GM21367 (cell line): Measurements from ENCODE around the gene CLPSL2.
A peak's percentile ranks its signal among the peaks of the same experiment; 100 is the strongest.
"Not testable (repeated sequence)": the region's sequence is repeated elsewhere in the genome, so short reads cannot be mapped to it uniquely, and the experiment has no call there.

Experiments
- ATAC-seq: cut with Tn5 transposase; IDR thresholded peaks from one replicate; pipeline ENCODE4 v1.9.1; 2021; ENCODE audit not compliant: unreplicated experiment

The CLPSL2 gene, protein sequence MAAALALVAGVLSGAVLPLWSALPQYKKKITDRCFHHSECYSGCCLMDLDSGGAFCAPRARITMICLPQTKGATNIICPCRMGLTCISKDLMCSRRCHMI

GRCh38 chr6:35776364-35777215, at the start of gene CLPSL2:
CLPSL2 (plus strand) TSS chr6:35776598; CDS start chr6:35776619, 21 bp downstream.
- no peak for ATAC-seq

DNA sequence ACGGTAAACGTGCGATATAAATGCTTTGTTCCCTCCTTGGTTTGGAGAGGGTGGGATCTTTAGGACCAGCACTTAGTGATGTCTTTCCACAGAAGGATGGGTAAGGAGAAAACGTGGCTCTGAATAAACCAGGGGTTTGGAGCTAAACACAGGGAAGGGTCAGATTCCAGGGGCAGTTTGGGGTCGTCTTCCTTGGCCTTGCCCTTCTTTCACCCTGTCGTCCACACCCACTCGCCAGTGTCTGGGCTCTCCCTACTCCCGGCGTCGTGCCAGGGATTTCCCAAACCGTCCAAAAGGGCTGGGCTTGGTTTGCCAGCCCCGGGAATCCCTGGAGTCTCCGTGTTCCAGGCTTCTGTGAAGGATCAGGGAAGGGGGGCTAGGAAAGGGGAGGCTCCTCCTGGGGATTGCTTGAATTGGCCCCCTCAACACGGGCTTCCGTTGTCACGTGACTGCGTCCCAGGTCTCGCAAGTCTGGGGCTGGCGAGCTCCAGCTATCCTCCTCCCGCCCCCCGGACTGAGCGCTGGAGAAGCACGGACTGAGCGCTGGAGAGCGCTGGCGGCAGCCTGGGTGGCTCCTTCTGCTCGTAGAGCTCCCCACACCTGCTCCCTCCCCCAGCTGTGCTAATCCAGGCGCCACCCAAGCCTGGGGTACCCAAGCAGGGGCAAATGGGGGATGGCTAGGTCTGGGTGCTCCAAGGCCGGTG, 49.0 kb upstream of the CLPSL2 start:
- no peak for ATAC-seq

DNA sequence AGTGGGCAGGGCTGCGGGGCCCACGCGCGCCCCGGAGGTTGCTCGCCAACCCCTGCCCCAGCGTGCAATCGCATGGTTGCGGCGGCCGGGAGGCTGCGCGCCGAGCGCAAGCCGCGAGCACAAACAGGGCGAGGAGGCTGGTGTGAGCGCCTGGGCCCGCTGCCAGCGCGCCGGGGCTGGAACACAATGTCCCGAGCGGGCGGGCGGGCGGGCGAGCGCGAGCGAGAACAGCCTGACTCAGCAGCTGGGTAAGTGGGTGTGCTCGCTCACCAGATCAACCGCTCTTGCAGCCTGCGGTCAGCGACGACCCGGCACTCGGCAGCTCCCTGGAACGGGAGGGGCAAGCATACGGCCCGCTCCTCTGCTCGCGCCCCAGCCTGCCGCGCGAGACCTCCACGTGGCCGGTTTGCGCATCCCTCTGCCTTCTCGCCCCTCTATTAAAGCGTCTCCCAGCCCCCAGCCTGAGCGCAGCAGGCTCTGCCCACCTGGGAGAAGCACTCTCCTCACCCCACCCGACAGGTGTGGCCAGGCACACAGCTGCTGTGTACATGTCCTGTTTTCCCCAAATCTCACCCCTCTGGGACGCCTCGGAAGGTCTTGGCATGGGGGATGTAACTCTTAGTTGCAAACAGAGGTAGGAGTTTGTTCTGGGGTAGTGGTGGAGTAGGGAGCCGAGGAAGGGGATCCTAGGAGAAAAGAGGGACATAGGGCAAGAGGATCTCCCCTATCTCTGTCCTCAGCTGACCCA, 48.3 kb upstream of the CLPSL2 start:
- ATAC-seq = peak; percentile 40

- ATAC-seq = no peak
Measured at GRCh38 chr6:35728683-35729678, 47.4 kb upstream of the CLPSL2 start.

DNA sequence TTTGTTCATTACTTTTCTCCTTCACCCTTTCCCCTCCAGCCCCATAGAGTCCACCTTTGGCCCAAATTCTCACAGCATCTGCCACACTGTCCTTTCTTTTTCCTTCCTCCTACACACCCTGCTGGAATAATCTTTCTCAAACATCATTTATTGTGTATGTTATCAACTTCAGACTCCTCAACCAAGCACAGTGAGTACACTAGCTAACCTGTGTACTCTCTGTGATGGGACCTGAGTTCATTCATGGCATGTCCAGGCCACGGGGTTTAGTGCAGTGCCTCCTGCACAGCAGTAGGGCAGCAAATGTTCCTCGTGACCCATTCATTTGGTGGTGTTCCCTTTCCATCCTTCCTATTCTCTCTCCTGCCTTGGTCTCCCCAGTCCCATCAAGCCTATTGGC, 46.7 kb upstream of the CLPSL2 start:
- ATAC-seq = no peak

- ATAC-seq = no peak
Measured at GRCh38 chr6:35730745-35731413, 45.5 kb upstream of the CLPSL2 start.

- ATAC-seq = peak; percentile 24
Measured at GRCh38 chr6:35731414-35731735, 45.0 kb upstream of the CLPSL2 start.

DNA sequence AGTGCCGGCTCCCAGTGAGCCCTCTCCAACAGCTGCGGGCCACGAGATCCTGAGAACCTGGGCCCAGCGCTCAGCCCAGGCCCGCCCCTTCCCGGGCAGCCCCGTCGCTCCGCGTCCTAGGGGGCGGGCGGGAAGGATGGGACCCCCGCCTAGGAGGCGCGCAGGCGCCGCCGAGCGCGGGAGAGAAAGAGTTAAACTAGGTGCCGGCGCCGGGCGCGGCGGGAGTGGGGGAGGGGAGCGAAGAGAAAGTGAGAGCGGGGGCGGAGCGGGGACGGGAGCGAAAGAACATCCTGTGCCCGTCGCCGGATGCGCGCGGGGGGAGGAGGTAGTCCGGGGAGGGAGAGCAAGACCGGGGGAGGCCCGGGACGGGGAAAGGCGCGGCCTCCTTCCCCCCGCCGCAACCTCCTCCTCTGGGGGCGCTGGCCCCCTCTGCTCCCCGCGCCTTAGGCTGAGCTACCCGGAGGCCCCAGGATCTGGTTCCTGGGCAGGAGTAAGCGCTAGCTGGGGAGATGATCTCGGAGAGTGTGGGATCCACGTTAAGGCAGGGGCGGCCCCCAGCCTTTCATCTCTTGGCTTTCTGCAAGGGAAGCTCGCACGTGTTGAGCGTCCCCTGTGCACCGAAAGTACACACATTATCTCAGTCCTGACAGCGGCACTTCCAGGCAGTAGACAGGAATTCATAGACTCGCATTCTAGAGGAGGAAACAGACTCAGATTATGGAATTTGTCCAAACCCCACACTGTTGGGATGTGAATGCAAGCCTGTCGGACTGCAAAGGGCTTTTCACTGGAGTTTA, 44.5 kb upstream of the CLPSL2 start:
- peak; percentile 40 for ATAC-seq

DNA sequence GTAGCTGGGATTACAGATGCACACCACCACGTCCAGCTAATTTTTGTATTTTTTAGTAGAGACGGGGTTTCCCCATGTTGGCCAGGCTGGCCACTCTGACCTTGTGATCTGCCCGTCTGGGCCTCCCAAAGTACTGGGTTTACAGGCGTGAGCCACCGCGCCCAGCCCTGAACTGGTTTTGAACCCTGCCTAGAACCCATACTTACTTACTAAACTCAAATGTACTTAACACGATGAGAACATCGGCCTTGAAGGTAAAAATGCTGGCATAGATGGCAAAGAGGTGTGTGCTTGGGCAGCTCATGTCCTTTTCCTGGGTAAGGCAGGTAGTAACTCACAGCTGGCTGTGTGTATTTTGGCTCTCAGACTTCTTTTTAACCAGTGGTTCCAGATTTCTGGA, 42.8 kb upstream of the CLPSL2 start:
- no peak for ATAC-seq

- not testable (repeated sequence) for ATAC-seq
Measured at GRCh38 chr6:35734319-35734718, 42.1 kb upstream of the CLPSL2 start.

GRCh38 chr6:35735452-35735851, 40.9 kb upstream of the CLPSL2 start:
- ATAC-seq = no peak

GRCh38 chr6:35736253-35736894, 40.0 kb upstream of the CLPSL2 start:
- ATAC-seq = no peak

GRCh38 chr6:35736982-35737412, 39.4 kb upstream of the CLPSL2 start, which contains the start of gene ARMC12:
ARMC12 (plus strand) TSS chr6:35737032; CDS start chr6:35737109, 77 bp downstream.
- ATAC-seq = no peak

- no peak for ATAC-seq
Measured at GRCh38 chr6:35737413-35738211, 38.8 kb upstream of the CLPSL2 start.

GRCh38 chr6:35739645-35740524, 36.5 kb upstream of the CLPSL2 start:
- no peak for ATAC-seq

- ATAC-seq = no peak
Measured at GRCh38 chr6:35742842-35743241, 33.6 kb upstream of the CLPSL2 start.
